ENCODE measurements around the gene RANBP9.

RANBP9 gene

DNA sequence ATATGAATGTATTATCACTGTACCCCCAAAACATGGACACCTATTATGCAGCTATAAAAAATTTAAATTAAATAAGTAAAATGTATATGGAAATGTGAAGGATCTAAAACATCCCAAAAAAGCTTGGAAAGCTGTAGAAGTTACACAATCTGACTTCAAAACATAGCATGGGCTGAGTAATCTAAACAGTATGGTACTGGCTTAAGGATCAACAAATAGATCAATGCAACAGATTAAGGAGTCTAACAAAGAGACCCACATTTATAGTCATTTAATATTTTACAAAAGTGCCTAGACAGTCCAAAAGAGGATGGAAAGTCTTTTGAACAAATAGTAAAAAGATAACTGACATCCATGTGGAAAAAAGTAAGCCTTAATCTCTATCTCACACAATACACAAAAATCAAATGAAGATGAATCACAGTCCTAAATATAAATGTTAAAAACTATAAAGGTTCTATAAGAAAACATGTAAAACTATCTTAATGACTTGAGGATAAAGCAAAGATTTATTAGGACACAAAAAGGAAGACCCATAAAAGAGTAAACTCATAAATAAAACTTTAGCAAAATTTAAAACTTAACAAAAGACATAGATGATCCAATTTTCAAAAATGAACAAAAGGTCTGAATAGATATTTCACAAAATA is 46.8 kb downstream of the RANBP9 start:
- DNase-seq: no peak
- TF ChIP-seq, protein P1, sequence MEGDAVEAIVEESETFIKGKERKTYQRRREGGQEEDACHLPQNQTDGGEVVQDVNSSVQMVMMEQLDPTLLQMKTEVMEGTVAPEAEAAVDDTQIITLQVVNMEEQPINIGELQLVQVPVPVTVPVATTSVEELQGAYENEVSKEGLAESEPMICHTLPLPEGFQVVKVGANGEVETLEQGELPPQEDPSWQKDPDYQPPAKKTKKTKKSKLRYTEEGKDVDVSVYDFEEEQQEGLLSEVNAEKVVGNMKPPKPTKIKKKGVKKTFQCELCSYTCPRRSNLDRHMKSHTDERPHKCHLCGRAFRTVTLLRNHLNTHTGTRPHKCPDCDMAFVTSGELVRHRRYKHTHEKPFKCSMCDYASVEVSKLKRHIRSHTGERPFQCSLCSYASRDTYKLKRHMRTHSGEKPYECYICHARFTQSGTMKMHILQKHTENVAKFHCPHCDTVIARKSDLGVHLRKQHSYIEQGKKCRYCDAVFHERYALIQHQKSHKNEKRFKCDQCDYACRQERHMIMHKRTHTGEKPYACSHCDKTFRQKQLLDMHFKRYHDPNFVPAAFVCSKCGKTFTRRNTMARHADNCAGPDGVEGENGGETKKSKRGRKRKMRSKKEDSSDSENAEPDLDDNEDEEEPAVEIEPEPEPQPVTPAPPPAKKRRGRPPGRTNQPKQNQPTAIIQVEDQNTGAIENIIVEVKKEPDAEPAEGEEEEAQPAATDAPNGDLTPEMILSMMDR (IDR thresholded peaks at IDR 0.05; ENCODE audit: low read depth, low read length): no peak
- no peak overlapping the region for H3K27ac ChIP-seq
- H3K36me3 ChIP-seq: no peaks in the 10 kb centered on the region
- H3K27me3 ChIP-seq (ENCODE audit: insufficient read depth, low read depth, severe bottlenecking): no peaks in the 10 kb centered on the region
- H3K4me3 ChIP-seq (ENCODE audit: low read depth, low read length): no peak overlapping the region
- H3K9me3 ChIP-seq (ENCODE audit: severe bottlenecking): no peaks in the 10 kb centered on the region

DNA sequence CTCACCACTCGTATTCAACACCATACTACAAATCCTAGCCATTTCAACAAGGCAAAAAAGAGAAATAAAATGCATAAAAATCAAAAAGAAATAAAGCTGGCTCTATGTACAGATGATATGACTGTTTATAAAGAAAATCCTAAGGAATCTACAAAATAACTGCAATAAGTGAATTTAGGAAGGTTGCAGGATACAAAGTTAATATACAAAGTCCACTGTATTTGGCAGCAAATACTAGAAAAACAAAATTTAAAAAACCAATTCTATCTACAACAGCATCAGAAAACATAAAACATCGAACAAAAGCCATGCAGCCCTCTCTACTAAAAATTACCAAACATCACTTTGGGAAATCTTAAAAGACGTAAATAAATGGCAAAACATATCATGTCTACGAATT is 47.6 kb downstream of the RANBP9 start:
- H3K27me3 ChIP-seq (ENCODE audit: insufficient read depth, low read depth, severe bottlenecking): no peaks in the 10 kb centered on the region
- no peak overlapping the region for H3K4me3 ChIP-seq (ENCODE audit: low read depth, low read length)
- H3K27ac ChIP-seq: no peak overlapping the region
- H3K9me3 ChIP-seq (ENCODE audit: severe bottlenecking): no peaks in the 10 kb centered on the region
- DNase-seq: no peak
- H3K36me3 ChIP-seq: no peaks in the 10 kb centered on the region
- TF ChIP-seq, protein P1 (IDR thresholded peaks at IDR 0.05; ENCODE audit: low read depth, low read length): no peak

DNA sequence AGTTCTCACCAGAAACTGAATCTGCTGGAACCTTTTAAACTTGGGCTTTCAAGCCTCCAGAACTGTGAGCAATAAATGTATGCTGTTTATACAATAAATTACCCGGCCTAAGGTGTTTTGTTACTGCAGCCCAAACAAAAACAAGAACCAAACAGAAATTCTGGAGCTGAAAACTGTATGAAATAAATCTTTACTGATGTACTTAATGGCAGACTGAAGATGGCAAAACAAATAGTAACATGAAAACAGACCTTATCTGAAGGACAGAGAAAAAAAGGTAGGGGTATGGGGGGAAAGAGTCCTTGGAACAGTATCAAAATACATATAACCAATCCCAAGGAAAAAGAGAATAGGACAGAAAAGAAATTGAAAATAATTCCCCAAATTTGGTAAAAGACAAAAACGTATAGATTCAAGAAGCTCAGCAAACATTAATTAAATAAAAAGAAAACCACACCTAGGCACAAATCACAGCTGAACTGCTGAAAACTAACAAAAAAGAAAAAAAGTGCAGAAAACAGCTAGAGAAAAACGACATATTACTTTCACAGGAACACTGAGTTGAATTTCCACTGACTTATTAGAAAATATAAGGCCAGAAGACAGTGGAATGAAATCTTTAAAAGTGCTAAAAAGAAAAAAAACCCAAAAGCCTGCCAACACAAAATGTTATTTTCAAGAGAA is 48.8 kb downstream of the RANBP9 start:
- Histone ChIP-seq H3K4me3 (ENCODE audit: low read depth, low read length) (no peak overlapping the region), H3K27me3 (ENCODE audit: insufficient read depth, low read depth, severe bottlenecking) (no peaks in the 10 kb centered on the region), H3K9me3 (ENCODE audit: severe bottlenecking) (no peaks in the 10 kb centered on the region), H3K36me3 (no peaks in the 10 kb centered on the region), H3K27ac (no peak overlapping the region)
- DNase-seq: no peak
- TF ChIP-seq, protein P1 (IDR thresholded peaks at IDR 0.05; ENCODE audit: low read depth, low read length): no peak

DNA sequence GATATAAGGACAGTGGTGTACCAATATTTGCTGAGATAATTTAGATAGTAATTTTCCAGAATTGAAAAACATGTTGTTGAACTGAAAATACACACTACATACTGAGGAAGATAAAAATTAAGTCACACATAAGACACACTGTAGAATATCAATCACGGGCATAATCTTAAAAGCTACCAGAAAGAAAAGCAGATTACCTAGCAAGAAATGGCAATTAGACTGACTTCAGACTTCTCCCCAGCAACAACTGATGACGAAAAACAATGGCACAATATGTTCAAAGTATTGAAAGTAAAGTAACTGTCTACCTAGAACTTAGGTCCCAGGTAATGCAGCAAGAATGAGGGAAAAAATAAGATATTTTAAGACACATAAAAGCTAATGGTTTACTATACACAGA is 50.0 kb downstream of the RANBP9 start:
- no peaks in the 10 kb centered on the region for H3K36me3 ChIP-seq
- DNase-seq: no peak
- no peaks in the 10 kb centered on the region for H3K9me3 ChIP-seq (ENCODE audit: severe bottlenecking)
- no peak overlapping the region for H3K27ac ChIP-seq
- H3K27me3 ChIP-seq (ENCODE audit: insufficient read depth, low read depth, severe bottlenecking): no peaks in the 10 kb centered on the region
- H3K4me3 ChIP-seq (ENCODE audit: low read depth, low read length): no peak overlapping the region
- TF ChIP-seq, protein P1 (IDR thresholded peaks at IDR 0.05; ENCODE audit: low read depth, low read length): no peak

DNA sequence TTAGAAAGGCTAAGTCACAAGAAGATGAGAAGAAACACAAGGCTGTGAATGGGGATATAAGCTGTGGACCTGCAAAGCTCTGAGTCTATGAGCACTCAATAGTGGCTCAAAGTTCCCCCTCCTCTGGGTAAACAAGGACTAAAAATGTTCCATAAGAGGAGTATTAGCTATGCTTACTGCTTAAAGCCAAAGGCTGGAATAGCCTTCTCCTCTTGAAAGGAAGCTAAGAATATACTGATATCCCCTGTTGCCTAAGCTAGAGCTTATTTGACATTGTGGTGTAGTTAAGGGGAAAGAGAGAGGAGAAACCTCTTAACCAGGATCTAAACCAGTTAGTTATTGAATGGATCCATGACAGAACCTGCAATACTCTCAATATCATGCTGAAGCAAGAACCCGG is 50.7 kb downstream of the RANBP9 start:
- no peak overlapping the region for H3K27ac ChIP-seq
- no peak overlapping the region for H3K4me3 ChIP-seq (ENCODE audit: low read depth, low read length)
- TF ChIP-seq, protein P1 (IDR thresholded peaks at IDR 0.05; ENCODE audit: low read depth, low read length): no peak
- no peaks in the 10 kb centered on the region for H3K36me3 ChIP-seq
- no peaks in the 10 kb centered on the region for H3K27me3 ChIP-seq (ENCODE audit: insufficient read depth, low read depth, severe bottlenecking)
- DNase-seq: no peak
- H3K9me3 ChIP-seq (ENCODE audit: severe bottlenecking): no peaks in the 10 kb centered on the region

Measured in WERI-Rb-1 (cell line).